Activated T-helper 9 cell treated with anti-CD3 and anti-CD28 coated beads, Interleukin-2, amount 50 U/mL, for 16 hours (primary cell): Measurements from ENCODE around the gene DBX1.
"Not testable (repeated sequence)": the region's sequence is repeated elsewhere in the genome, so short reads cannot be mapped to it uniquely, and the experiment has no call there.

Source experiments
- DNase-seq: peaks from one replicate; pipeline ENCODE4 v3.0.0-alpha.2; 2020; ENCODE audit warnings: low read depth

The DBX1 gene

DNA sequence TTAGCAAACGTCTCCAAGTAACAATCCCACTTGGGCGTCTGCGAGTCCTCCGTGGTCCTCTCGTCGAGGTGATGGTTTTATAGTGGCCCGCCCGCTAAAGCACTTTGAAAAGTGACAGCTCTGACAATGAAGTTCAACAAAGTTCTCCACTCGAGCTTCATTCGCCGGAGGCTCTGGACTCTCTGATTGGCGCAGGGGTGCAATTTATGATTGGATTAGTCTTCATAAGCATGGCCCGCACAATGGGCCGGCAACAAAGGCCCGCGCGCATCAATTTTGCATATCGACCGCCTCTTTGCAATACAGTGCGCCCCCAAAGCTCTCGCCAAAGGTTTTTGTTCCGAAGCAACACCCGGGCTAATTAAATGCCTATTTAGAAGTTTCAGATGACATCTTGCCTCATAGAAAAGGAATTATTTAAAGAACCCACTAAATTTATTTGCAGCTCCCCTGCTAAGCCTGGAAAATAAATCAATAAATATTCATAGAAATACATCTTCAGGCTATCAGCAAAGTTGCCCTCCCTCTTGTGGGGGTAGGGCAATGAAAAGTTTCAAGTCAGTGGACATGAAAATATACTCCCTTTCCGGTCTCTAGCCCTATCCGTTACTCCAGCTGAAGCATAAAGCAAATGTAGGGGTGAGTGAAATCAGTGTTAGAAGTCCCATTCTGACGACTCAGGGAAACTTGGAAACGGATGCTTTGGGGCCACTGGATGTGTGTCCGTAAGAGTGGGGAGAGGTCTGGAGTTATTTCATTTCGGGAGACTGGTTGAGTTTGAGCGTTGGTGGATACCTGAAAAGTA is at the start of gene DBX1:
Gene DBX1 (minus strand): TSS at position 51 of the 805 bp plus-strand sequence. CDS start 151 bp downstream, outside the sequence.
- DNase-seq, result no peak

DNA sequence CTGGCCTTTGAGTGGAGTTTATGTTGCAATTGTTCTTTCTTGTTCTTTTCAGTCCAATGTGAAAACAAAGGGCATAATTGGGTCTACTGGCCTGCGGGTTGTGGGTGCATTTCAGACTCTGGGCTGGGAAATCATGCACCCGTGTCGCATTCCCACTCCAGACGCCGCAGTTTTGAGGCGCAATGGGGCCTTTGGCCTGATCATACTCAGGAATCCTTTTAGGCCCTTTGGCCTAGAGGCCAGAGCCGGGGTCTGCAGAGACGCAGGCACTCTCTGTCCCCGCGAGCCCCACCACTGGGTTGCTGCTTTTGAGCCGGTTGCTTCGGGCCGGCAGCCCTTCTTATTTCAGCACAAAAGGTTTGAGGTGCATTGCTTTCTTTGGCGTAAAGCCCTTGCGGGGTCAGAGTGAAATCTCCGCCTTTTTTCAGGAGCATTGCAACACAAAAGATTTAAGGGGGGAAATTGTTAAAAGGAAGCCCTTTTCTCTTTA is 48.4 kb upstream of the DBX1 start:
- no peak for DNase-seq

GRCh38 chr11:20207781-20208621 is 47.7 kb upstream of the DBX1 start:
- DNase-seq, result no peak

DNA sequence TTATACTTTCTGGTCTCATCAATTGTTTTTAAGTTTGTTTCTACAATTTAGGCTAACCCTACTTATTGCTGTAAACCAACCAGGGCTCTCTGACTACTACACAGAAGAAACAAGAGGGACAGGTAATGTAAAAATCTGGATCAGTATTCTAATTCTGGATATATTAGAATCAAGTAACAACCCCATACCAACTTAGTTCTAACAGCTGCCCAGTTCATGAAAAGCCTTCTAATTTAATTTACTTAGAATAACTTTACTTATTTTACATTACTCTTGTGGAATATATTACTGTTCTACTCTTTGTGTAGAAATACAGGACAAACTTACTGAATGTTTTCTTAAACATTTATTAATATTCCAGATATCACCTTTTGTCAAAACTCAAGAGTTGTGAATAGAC is 45.5 kb upstream of the DBX1 start:
- DNase-seq, result no peak

DNA sequence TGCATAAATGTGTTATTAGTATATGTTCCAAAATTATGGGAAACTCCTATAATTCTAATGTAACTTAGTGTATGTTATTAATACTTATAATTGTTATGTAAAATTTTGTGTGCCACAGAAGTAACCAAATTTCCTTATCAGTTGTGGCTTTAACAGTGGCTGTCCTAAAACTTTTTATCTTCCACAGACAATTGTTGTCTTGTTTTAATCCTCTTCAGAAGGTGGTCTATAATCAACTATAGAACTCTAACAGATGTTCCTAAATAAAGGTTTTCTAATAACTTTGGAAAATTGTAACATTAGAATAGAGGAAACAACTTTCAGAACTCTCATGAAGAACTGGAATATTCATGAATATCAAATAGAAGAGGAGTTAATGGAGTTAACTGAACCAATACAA is 44.4 kb upstream of the DBX1 start:
- DNase-seq, result no peak

DNA sequence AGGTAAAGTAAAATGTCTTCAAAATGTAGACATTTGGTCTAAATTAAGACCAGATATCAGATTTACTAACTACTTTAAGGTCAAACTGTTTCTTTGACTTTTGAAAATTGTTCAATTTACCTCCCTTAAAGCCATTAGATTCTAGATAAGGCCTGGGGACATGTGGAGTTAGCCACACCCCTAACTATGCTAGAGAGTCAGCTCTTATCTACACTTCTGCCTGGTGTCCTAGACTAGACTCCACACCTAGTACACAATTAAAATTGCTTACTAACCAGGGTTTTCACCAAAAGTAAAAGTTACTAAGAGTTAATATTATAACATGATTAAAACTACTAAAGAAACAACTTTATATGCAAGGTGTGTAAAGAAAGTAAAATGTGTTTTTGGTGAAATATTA is 43.6 kb upstream of the DBX1 start:
- no peak for DNase-seq

DNA sequence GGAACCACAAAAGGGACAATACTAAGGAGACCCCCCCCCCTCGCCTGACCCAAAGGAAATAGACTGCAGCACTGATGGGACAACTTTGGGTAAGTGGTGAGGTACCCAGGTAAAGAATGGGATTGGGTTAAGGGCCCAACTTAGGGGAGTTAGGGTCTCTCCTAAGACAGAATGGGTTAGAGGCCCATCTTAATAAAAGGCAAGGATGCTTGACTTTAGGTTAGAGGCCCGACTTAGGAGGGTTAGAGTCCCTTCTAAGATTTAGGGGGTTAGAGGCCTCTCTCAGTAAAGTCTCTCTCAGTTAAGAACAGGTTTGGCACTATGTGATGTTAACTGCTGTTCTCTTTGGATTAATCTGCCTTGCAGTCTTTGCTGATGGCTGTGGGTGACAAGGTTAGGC is 41.0 kb upstream of the DBX1 start:
- no peak for DNase-seq

DNA sequence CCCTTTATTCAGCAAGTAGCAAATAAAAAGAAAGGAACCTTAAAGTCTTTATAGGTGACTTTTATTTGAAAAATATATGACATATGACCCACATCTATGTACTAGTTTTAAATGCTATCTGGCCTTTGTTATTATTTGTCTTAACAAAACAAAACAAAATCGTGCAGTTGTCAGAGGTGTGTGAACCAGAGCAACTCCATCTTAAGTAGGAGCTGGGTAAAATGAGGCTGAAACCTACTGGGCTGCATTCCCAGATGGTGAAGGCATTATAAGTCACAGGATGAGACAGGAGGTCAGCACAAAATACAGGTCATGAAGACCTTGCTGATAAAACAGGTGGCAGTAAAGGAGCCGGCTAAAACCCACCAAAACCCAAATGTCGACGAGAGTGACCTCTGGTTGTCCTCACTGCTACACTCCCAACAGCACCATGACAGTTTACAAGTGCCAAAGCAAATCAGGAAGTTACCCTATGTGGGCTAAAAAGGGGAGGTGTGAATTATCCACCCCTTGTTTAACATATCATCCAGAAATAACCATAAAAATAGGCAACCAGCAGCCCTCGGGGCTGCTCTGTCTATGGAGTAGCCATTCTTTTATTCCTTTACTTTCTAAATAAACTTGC is 40.2 kb upstream of the DBX1 start:
- not testable (repeated sequence) for DNase-seq

GRCh38 chr11:20197881-20198280 is 37.6 kb upstream of the DBX1 start:
- DNase-seq, result no peak

- no peak for DNase-seq
Measured at GRCh38 chr11:20194470-20194869, 34.2 kb upstream of the DBX1 start.

- no peak for DNase-seq
Measured at GRCh38 chr11:20193307-20193706, 33.0 kb upstream of the DBX1 start.

- no peak for DNase-seq
Measured at GRCh38 chr11:20192641-20193040, 32.4 kb upstream of the DBX1 start.

DNA sequence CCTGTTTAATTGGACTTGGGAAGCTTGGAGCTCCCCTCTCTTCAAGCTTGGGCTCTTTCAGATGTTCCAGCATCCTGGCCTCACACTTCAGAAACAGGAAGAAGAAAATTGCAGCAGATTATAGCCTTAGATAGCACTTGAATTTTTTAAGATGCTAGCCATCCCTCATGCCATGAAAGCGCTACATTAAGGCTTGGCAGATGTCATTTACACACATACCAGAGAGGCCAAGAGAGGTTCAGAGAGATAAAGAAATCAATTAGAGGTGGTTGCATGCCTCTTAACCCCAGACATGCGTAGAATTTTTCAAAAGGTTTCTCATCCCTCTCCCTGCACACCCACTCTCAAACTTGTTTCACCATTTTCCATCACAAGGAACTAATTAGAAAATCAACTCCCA is 31.9 kb upstream of the DBX1 start:
- DNase-seq, result no peak

DNA sequence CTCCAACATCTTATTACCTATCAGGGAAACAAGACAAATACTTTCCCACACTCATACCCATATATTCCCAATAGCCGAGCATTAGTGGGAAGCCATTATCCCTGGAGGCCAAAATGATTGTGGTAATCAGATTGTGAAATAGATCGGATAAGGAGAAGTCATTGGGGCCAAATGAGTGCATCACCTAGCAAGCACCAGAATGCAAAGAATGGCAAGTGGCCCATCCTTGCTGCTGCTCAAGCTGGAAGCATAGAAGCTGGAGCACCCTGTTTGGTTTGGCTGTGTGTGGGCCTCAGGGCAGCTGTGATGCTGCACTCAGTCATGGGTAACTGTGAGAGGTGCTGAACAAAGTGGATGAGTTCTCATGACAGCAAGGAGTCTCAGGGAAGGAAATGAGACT is 18.7 kb upstream of the DBX1 start:
- no peak for DNase-seq

GRCh38 chr11:20177136-20177535 is 16.9 kb upstream of the DBX1 start:
- no peak for DNase-seq

DNA sequence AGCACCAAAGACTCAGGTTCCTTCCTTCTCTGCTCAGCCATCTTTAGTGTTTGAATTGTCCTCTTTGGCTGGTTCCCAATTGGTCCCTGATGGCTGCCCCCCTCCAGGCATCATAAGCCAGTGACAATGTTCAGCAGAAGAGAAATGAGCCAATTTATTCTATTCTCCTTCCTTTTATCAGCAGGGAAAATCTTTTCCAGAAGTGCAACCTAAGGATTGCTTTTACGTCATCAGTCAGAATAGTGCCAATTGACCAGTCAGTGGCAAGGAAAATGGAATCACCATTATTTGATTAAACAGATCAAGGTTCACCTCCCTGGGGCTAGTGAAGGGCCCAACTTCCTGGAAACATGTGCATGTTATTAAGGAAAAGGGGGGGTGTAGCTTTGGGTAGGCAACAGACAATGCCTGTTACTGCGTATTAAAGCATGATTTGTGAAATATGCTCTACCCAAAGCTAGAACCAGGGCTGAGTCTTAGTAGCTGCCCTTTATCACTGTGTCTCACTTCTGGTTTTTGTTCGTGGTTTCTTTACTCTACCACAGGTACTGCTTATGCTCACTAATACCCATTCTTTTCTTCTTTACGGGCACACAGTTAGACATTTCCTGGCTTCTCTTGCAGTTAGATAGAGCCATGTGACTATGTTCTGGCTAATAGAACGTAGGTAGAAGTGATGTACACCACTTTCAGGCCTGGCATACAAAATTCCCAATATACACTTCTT is 12.6 kb upstream of the DBX1 start:
- DNase-seq, result no peak

DNA sequence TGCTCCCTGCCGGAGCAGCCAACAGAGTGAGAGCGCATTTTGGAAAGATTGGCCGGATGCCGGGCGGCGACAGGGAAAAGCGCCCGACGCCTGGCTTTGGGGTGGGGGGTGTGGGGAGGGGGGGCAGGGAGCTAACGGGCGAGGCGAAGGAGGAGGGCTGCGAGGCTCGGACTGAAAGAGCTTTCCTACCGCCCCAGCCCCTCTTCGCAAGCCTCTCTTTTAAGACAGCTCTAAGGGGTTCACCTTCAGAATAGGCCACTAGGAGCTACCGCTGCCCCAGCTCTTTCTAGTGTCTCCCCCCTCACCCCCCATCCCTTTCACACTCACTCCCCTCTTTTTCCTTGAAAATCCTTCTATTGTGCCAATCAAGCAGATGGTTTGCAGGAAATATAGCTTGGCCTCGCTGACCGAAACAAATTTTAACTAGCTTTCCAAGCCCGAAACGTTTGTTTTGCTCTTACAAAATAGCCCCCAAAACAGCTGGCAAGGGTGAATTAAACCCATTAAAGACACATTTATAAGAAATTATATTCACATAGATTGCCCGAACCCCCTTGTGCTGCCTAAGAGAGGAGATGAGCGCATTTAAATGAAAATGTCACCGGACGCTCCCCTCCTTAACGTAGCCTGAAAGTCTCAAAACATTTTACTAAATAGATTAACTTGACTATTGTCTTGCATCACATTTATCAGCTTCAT is 3.7 kb upstream of the DBX1 start:
- DNase-seq, result no peak

DNA sequence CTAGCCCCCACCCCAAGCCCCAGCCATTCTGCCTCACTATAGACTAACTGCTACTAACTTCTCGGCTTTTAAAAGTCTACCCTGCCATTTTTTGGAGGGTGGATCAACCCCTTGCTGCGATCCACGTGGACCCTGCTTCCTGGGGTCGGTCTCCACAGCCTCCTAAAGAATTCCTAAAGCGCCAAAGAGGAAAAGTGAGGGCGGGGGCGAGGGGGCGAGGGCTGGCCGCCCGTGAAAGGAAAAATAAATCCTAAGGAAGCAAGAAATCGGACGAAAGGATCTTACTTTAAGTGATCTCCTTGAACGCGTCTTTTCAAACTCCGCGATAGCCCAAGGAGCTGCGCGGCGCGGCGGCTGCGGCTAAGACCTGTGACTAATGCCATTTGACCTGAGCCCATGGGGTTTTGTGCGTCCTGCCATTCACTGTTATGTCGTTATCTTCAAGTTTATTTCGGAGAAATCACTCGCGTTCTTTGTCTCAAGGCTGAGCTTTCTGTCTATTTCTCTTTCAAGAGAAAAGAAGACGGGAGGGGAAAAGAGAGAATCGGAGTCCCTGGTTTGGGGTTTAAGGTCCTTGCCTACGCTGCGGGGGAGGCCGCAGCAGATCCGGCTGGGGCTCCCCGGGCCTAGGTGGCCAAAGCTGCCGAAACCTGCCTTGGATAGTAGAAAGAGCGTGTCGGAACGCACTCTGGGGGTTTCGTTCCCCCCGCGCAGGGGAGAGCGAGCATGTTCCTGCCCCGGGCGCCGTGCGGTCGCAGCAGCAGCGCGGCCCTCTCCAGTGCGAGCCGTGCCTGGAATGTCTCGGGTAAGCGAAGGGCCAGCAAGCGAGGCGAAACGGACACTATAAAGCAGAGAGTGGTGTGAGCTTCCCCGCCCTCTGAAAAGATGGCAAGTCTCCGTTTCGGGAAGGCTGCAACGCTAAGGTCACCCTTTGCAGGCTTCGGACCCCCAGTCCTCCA is 2.8 kb upstream of the DBX1 start:
- no peak for DNase-seq

GRCh38 chr11:20161923-20162744 is 1.9 kb upstream of the DBX1 start:
- no peak for DNase-seq
